Esophagus mucosa (tissue), 1 donor: ENCODE results near the gene BTBD9. TPM values are rescaled to one million over a fixed set of nuclear protein-coding genes. Genes with fewer than 3 reads are reported as not detected.
A peak's percentile ranks its signal among the peaks of the same experiment; 100 is the strongest.

Experiments used
- ATAC-seq: fragments of 200-7000 bp; cut with Tn5 transposase; one replicate; pipeline ENCODE4 v1.9.1; 2020
- total RNA-seq: library from RNA; stranded (reverse); gene quantifications from one replicate; pipeline ENCODE4 v1.2.4, GENCODE V29; 2023
- donor health status: DM: yes; HTN: yes; CAD: no.

The BTBD9 gene
- total RNA-seq, 1 donor from 2014 or later = 13.4 TPM

DNA sequence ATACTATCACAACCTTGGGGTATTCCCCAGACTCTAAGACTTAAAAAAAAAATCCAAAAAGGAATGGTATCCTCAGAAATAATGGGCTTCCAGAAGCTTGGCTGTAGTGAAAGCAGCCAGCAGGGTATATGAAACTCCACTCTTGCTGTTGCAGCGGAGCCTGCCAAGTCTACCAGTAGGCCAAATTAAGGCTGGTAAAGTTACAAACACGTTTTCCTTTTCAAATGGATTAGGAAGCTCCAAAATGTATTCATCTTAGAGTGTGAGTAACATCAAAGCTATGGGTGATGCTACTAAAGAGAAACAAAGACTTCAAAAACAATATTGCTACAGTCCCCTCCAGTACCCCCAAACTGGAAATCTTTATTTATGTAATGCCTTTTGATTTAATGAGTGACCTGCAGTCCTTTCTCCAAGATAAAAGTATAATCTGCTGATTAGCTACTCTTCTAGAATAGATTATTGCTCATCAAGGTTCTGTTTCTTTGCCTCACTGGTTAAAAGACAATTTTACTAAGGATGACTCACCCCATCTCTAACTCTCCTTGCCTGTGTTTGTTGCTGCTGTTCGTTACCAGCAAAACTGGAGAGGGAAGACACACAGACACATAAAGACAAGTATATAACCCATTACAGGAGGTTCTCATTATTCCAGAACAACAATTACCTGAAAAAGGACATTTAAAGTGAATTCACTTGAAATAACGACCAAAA lies 84.9 kb downstream of the BTBD9 start:
- no peak for ATAC-seq

DNA sequence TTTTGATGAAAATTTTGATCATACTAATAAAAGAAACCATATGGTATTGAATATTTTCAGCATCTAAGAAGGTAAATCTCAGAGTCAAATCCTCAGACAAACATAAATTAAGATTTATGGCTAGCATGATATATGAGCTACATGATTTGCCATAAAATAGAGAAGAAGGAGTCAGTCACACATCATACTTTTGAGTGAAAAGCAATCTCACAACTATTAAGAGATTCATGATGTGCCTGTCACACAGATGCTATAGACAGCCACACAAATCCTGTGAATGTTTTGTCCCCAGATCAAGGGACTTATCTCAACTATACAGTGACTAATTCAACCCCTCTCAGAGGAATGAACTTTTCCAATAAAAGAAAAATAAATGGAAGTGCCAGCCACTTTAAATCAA lies 85.7 kb downstream of the BTBD9 start:
- ATAC-seq = no peak

DNA sequence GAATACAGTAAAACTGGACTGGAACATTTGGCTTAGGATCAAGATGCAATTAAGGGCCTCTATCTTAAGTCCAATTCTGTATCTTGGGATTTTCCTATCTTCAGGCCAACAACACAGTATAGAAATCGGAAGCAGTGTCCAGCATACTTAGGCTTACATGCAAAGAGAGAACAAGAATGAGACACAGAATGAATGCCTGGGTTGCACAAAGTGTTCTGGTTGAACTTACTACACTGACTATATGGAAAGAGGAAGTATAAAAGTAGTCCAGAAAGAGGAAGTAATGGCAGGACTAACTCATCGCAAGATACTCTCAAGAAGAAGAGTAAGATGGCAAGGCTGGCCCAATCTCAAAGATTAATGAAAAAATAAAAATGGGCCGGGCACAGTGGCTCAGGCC lies 87.6 kb downstream of the BTBD9 start:
- ATAC-seq = no peak

DNA sequence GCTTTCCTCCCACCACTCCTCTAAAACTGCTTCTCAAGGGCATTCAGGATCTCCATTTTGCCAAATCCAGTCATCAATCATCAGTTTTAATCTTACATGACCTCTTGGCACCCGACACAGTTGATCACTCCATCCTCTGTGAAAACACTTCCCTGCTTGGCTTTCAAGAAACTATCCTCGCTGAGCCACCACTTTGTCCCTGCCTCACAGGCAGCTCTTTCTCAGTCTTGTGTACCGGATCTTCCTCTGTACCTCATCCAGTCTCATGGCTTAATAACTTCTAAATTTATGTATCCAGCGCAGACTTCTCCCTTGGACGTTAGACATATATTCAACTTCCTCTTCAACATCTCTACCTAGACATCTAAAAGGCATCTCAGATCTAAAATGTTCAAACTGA lies 89.9 kb downstream of the BTBD9 start:
- ATAC-seq = no peak

DNA sequence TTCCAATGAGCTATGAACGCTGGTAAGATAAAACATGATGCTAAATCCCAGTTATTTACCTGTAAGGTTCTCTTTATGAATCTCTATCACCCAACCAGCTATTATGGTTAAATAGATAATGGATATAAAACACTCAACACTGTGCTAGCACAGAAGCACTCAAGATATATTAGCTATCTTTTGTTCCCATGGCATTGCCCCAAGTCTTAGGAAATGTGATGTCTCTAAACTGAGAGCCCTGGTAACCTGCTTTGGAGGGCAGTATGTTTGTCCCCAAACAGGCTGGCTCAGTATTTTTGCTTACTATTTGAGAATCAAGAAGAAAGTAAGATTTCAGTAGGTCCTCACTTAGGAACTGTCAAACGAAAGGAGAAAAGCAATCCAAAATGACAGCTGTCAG lies 90.5 kb downstream of the BTBD9 start:
- ATAC-seq = no peak

DNA sequence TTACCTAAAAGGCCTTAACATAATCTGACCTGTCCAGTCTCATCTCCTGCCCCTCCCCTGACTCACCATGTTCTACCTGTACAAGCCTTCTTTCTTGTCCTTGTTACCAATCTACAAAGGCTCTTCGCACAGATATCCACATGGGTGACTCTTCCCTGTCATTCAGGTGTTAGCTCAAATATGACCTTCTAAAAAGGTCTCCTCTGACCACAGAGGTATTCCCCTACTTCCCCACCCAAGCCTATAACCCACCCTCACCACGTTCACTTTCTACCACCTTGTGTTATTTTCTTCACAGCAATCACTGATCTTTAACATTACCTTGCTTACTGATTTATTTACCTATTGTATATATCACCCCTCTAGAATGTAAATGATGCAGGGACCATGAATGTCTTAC lies 96.7 kb downstream of the BTBD9 start:
- ATAC-seq = no peak

DNA sequence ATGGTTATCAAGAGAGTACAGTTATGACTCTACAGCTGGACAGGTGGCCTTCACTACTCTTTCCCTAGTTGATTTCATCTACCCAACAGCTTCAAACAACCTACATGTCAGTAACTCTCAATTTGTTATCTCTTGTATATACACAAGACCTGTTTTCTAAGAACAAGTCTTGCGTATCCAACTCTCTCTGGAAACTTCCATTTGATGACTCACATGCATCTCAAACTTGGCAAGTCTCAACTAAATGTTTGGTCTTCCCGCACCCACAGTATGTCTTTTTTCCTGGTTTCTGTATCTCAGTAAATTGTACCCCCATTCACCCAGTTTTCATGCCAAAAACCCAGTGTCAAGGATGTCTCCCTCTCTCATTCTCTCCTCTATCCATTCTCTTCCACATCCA lies 97.7 kb downstream of the BTBD9 start:
- ATAC-seq = peak; percentile 28

DNA sequence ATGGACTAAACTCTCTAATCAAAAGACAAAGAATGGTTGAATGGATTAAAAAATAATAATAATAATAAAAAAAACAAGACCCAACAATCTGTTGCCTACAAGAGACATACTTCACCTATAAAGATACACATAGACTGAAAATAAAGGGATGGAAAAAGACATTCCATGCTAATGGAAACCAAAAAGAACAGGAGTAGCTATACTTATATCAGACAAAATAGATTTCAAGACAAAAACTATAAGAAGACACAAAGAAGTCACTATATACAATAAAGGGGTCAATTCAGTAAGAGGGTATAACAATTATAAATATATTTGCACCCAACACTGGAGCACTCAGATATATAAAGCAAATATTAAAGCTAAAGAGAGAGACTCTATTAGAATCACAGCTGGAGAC lies 106.7 kb downstream of the BTBD9 start:
- no peak for ATAC-seq

DNA sequence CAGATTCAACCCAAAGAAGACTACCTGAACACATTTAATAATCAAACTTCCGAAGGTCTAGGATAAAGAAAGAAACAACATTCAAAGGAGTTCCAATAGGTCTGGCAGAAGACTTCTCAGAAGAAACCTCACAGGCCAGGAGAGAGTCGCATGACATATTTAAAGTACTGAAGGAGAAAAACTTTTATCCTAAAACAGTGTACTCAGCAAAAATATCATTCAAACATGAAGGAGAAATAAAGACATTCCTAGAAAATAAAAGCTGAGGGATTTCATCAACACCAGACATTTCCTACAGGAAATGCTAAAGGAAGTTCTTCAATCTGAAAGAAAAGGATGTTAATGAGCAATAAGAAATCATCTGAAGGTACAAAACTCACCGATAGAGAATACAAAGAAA lies 108.6 kb downstream of the BTBD9 start:
- no peak for ATAC-seq

DNA sequence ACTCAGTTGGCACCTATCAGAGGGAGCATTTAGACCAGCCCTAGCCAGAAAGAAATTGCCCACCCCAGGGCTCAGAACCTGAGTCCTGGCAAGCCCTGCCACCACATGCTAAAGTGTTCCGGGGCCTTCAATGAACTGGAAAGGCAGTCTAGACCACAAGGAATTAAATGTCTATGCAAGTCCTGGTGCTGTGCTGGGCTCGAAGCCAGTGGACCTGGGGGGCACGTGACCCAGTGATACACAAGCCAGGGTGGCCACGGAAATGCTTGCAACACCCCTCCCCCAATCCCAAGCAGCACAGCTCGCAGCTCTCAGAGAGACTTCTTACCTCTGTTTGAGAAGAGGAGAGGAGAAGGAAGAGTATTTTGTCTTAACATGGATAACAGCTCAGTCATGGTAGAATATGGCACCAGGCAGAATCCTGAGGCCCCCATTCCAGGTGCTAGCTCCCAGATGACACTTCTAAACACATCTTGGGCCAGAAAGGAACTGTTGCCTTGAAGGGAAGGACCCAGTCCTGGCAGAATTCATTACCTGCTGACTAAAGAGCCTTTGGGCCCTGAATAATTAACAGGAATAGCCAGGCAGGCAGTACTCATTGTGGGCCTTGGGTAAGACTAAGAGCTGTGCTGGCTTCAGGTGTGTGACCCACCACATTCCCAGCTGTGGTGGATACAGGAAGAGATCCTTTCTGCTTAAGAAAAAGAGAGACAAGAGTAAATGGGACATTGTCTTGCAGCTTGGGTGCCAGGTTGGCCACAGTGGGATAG lies 111.3 kb downstream of the BTBD9 start:
- no peak for ATAC-seq

DNA sequence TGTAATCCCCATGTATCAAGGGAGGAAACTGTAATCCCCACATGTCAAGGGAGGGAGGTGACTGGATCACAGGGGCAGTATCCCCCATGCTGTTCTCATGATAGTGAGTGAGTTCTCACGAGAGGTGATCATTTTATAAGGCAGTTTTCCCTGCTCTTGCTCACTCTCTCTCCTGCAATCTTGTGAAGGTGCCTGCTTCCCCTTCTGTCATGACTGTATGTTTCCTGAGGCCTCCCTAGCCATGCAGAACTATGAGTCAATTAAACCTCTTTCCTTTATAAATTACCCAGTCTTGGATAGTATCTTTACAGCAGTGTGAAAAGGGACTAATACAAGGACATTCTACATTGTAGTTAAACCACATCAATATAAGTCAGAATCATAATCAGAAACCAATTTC lies 112.4 kb downstream of the BTBD9 start:
- no peak for ATAC-seq

DNA sequence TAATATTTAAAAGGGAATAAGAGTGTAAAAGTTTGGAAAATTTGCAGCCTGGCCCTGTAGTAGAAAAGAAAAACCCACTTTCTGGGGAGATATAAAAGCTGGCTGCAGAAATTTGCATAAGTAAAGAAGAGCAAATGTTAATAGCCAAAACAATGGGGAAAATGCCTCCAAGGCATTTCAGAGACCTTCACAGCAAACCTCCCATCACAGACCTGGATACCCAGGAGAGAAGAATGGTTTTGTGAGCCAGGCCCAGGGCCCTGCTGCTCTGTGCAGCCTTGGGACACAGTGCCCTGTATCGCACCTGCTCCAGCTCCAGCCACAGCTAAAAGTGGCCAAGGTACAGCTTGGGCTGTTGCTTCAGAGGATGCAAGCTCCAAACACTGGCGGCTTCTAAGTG lies 113.8 kb downstream of the BTBD9 start:
- ATAC-seq = no peak

DNA sequence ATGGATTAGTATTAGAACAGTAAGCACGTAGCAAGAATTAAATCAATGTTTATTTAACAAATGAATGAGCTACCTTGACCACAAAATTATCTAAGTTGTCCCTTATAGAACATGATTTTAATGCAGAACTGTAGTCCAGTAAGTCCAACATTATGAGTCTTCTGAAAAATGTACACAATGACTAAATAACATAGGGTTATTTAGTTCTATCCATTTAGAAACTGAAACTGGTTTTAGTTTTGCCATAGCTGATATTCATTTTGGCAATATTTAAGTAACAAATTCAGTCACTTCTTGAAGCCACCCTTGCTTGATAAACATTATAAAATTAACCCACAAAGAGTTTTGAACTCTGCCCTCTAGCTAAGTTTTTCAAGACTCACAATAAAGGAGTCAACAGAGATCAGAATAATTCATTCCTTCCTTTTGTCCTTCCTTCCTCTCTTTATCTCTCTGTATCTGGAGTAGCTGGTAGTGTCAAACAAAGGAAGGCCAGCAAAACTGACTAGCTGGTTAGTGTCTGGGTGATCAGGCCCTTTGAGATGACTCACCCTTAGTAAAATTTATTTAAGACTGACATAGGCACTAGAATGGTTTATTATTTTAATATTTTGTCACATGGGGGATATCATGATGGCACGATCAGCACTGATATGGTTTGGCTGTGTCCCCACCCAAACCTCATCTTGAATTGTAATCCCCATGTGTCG lies 115.1 kb downstream of the BTBD9 start:
- ATAC-seq = no peak

DNA sequence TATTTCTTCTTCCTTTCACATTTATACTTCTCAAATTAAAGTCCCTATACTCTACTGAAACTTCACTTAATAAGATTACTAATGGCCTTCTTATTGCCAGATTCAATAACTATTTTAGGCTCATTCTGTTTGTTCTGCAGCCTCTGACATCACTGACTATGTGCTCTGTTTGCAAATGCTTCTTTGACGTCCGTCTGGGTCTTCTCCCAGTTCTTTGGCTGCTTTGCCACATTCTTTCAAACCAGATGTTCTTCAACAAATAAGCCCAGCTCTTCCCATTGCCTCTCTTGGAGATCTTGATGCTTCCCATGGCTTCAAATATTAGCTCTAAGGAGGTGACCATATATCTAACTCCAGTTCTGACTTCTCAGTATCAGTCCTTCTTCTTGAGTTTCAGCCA lies 117.4 kb downstream of the BTBD9 start:
- ATAC-seq = no peak

DNA sequence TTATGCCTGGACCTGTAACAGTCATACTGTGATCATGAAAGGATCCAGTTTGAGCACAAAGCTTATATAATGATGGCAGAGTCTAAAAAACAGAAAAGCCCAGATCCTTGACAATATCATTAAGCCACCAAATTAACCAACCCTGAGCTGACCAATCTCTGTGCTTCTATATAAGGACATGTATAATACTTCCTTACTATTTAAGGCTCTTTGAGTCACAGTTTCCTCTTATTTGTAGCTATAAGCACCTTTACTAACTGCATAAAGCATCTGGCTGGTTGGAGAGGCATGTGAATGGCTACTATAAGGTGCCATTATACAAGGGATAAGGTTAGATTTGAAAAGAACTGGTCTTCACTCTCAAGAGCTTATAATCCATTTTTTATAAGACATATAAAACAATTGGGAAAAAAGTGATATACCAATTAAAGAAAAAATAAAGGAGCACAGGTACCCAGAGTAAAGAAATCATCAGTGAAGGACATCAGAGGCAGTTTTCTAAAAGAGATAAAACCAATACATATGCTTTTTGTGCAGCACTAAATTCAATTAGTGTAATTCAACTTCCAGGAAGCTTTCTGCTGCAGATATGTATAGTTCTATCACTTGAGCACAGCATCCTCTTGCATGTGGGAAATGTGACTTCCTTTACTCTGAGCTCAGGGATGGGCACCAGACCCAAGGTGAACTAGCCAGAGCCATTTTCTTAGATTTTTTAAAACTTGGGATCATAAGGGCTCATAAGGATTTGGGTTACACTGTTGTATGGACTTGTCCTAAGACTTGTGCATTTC lies 121.0 kb downstream of the BTBD9 start:
- no peak for ATAC-seq

DNA sequence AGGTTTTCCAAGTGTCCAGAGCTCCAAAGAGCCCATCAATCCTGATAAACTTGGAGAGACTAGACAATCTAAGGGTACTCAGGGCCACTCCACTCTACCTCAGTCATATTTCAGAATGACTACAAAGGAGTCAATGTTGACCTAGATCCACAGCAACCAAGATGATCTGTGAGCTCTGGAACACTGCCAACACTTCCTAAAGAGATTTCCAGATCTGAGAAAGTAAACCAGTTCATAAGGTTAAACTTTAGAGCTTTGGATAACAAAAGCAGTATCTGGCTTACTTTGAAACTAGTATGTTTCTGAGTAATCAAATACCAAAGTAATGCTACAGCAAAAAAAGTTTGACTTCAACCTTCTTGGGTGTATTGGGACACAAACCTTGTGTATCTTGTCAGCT lies 122.7 kb downstream of the BTBD9 start:
- ATAC-seq = no peak

DNA sequence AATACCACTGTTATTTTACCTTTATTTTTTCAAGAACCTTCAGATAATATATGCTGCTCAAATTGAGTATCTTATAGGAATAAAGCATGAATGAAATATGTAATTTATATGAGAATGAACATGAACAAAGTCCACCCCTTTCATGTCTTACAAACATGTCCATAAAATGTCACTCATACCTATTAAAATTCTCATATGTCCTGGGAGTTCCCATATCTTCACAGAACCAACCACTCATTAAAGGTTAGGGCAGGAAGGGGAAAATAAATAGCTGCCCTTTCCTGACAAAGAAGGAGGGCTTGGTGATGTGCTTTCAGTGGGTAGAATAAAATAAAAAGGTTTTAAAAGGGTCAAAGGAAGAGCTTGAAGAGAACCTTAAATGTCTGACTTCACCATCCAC lies 125.3 kb downstream of the BTBD9 start:
- ATAC-seq = no peak

DNA sequence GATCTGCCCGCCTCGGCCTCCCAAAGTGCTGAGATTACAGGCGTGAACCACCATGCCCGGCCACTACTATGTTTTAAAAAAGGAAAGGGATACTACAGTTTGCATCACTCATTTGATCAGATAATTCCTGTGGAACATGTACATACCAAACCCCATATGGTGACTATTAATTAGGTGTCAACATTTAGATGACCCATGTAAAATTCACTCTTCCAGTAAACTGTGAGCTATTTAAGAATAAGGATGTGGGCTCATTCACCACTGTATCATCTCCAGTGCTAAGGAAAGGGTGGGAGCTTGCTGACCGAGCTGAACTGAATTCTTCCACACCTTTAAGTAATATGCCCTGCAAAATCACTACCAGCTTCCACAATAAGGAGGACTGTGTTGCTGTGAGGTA lies 127.5 kb downstream of the BTBD9 start:
- no peak for ATAC-seq

DNA sequence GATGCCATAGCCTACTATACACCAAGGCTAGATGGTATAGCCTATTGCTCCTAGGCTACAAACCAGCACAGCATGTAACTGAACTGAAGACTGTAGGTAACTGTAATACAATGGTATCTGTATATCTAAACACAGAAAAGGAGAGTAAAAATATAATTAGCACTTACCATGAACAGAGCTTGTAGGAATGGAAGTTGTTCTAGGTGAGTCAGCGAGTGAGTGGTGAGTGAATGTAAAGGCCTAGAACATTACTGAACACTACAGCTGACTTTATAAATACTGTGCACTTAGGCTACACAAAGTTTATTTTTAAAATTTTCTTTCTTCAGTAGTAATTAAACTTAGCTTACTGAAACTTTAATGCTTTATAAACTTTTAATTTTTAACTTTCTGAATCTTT lies 129.5 kb downstream of the BTBD9 start:
- no peak for ATAC-seq

DNA sequence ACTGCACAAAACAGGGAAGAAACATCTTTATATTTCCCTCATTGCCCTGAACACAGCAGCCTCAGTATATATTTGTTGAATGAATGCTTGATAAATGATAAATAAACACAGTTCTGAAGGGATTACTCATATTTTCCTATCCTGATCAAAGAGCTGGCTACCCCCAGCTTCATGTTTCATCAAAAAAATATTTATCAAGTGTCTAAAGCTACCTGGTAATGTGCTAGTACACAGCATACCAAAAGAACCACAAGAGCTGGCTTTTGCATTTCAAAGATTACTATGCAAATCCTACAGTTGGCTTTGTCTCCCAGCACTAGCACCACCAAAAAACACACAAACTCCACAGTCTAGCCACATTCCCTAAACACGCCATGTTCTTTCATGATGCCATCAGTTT lies 130.0 kb downstream of the BTBD9 start:
- no peak for ATAC-seq

DNA sequence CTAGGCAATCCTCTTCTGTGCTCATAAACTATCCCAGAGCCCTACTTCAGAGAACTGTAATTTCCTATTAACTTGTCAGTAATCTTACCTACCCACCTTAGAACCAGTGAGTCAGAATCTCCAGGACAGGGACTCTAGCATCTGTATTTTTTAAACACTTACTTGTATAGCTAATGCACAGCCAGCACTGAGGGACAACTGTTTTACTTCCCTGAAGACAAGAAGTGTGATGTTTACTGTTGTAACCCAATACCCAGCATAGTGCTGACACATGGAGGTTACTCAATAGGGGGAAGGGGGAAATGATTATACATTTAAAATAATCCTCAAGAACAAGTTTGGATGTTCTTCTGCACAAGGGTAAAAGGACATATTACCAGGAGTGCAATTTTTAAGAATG lies 130.8 kb downstream of the BTBD9 start:
- no peak for ATAC-seq

DNA sequence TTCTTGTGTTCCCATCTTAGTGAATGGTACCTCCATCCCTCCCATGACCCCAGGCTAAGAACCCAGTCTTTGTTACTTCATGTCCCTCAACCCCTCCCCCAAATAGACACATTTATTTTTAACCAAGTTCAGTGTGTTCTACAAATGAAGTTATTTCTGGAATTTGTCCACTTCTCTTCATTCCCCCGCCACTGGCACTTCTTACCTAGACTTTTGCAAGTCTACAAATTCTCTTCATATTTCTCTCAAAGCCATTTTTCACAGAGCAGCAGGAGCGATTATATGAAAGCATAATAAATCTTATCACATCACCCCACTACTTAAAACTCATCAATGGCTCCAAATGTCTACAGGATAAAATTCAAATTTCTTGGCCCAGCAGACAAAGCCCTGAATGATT lies 131.4 kb downstream of the BTBD9 start:
- ATAC-seq = no peak

DNA sequence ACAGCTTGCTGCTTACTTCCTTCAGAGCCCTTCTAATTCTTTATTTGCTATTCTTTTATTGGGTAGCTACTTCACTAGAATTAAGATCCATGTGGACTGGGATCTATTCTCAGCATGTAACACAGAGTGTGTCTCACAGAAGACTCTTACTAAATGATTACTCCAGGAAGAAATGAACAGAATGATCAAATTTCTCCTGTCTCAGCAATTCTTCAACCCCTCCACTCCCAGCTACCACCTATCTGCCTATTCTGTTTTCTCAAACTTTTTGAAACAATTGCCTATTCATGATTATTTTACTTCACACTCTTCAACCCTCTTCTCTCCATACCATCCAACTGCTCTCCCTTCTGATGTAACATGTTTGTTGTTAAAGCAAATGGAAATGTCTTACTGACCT lies 132.6 kb downstream of the BTBD9 start:
- ATAC-seq = no peak
